Caki2 (cell line): ENCODE data around the gene PYURF. TPM values are rescaled to one million over a fixed set of nuclear protein-coding genes. Genes with fewer than 3 reads are reported as not detected.
"Not testable (repeated sequence)": the region's sequence is repeated elsewhere in the genome, so short reads cannot be mapped to it uniquely, and the experiment has no call there.

Experiments
- DNase-seq: peaks from one replicate; pipeline ENCODE4 v3.0.0-alpha.2; 2015; ENCODE audit warnings: low read depth
- in situ Hi-C: cut with HindIII; loops from 2 replicates; pipeline ENCODE4 v1.10.0; 2016; ENCODE audit warnings: low sequenced_read_pairs, low pct_unique_long_range_greater_than_20kb, mixed read lengths
- total RNA-seq: library from RNA; depleted of rRNA; stranded (reverse); fragments of >200 nt; shearing (Covaris generic); gene quantifications from 2 replicates; pipeline ENCODE4 v1.2.3, GENCODE V29; 2014; ENCODE audit warnings: low replicate concordance; rRNA removed

The PYURF gene
- 131 and 178 TPM in 2 replicates for total RNA-seq

- in situ Hi-C loops = no loop called here
- DNase-seq = peak; percentile 88
Observed at GRCh38 chr4:88523325-88524129, at the start of gene PYURF. Gene PYURF, minus strand, starts transcription at chr4:88523776. Its CDS starts 76 bp downstream, at chr4:88523700.

- in situ Hi-C loops = no loop called here
- no peak for DNase-seq
Observed at GRCh38 chr4:88570001-88570400, 46.4 kb upstream of the PYURF start.

- no peak for DNase-seq
- in situ Hi-C loops = no loop called here
Observed at GRCh38 chr4:88567591-88567990, 44.0 kb upstream of the PYURF start.

- DNase-seq = no peak
- in situ Hi-C loops = no loop called here
Observed at GRCh38 chr4:88549815-88550214, 26.2 kb upstream of the PYURF start.

GRCh38 chr4:88539322-88540068 lies 15.9 kb upstream of the PYURF start:
- in situ Hi-C loops, DNase-seq: not testable (repeated sequence)

- in situ Hi-C loops = no loop called here
- no peak for DNase-seq
Observed at GRCh38 chr4:88537709-88538108, 14.1 kb upstream of the PYURF start.

GRCh38 chr4:88535090-88535755 lies 11.6 kb upstream of the PYURF start:
- in situ Hi-C loops = no loop called here
- no peak for DNase-seq

GRCh38 chr4:88533937-88534750 lies 10.6 kb upstream of the PYURF start:
- in situ Hi-C loops = no loop called here
- DNase-seq = no peak

GRCh38 chr4:88533088-88533790 lies 9.7 kb upstream of the PYURF start:
- DNase-seq = no peak
- in situ Hi-C loops = no loop called here

GRCh38 chr4:88531549-88531948 lies 8.0 kb upstream of the PYURF start:
- DNase-seq = no peak
- in situ Hi-C loops = no loop called here

- in situ Hi-C loops = no loop called here
- no peak for DNase-seq
Observed at GRCh38 chr4:88528861-88529260, 5.3 kb upstream of the PYURF start.

GRCh38 chr4:88527787-88528186 lies 4.2 kb upstream of the PYURF start:
- in situ Hi-C loops = no loop called here
- DNase-seq = no peak

GRCh38 chr4:88526221-88526815 lies 2.7 kb upstream of the PYURF start:
- DNase-seq = no peak
- in situ Hi-C loops = no loop called here

GRCh38 chr4:88524171-88524570 lies 595 bp upstream of the PYURF start:
- in situ Hi-C loops = no loop called here
- no peak for DNase-seq

GRCh38 chr4:88522702-88523324 lies 763 bp downstream of the PYURF start:
- peak; percentile 41 for DNase-seq

GRCh38 chr4:88518911-88519310 lies 4.7 kb downstream of the PYURF start:
- in situ Hi-C loops = no loop called here
- no peak for DNase-seq

More at GRCh38 chr4:88522702-88523324, 763 bp downstream of the PYURF start:
- in situ Hi-C loops = no loop called here

GRCh38 chr4:88517825-88518224 lies 5.8 kb downstream of the PYURF start:
- in situ Hi-C loops = no loop called here
- DNase-seq = no peak
